HCT116 (cell line): ENCODE measurements around the gene DCAF17. TPM values are rescaled to one million over a fixed set of nuclear protein-coding genes. Genes with fewer than 3 reads are reported as not detected.

Source experiments
- ATAC-seq: fragments of 200-7000 bp; cut with Tn5 transposase; 2 replicates; pipeline ENCODE4 v1.9.1; 2020; ENCODE audit warnings: mild to moderate bottlenecking, moderate library complexity
- BruUV-seq: library from RNA; stranded (reverse); fragments of 400-500 nt; replicated peaks from 2 replicates; lab custom pipeline; 2021; lab: Mats Ljungman, UMichigan
- CTCF ChIA-PET: fragments of 300-600 bp; sonication (Branson Sonifier 250); formaldehyde crosslinking; loops from one replicate; lab custom pipeline; 2021; ENCODE audit warnings: antibody characterized with exemption; lab: Charles Lee
- POLR2A ChIA-PET: fragments of 300-600, 350-600 bp; sonication (Branson Sonifier 250); formaldehyde crosslinking; loops from one replicate; lab custom pipeline; 2021; ENCODE audit warnings: antibody characterized with exemption; lab: Charles Lee
- RAD21 ChIA-PET, 2 experiments: fragments of 300-600 bp; sonication (Branson Sonifier 250); formaldehyde crosslinking; loops; one replicate each; lab custom pipeline; 2023; ENCODE audit warnings: low total read pairs in 2 of 2; ENCODE audit not compliant: uncharacterized antibody in 2 of 2, unreplicated experiment in 2 of 2, low non-redundant PET in 1 of 2; lab: Charles Lee
- DNase-seq: peaks from one replicate; pipeline ENCODE4 v3.0.0-alpha.2; 2010; ENCODE audit warnings: low read depth, low spot score
- H2AFZ ChIP-seq: fragments of 200-600 bp; shearing (Covaris generic), sonication (generic); 2 replicates; pipeline ENCODE4 v1.6.1; 2017; ENCODE audit warnings: low read depth, mixed run types, mixed read lengths, antibody characterized with exemption, low read length; ENCODE audit not compliant: poor library complexity, severe bottlenecking
- H3K27ac ChIP-seq: 2 replicates; pipeline ENCODE4 v1.5.1; 2012; ENCODE audit warnings: low read depth, low read length
- H3K27me3 ChIP-seq: fragments of 200-600 bp; sonication (generic); 2 replicates; pipeline ENCODE4 v1.6.1; 2016; ENCODE audit warnings: mixed run types, low read length, mixed read lengths; ENCODE audit not compliant: insufficient read depth
- H3K36me3 ChIP-seq, 2 experiments: fragments of 200-500 bp in 1 of 2; fragments of 200-600 bp in 1 of 2; sonication (Bioruptor generic) in 1 of 2; sonication (generic) in 1 of 2; 2 replicates each; pipeline versions ENCODE4 v1.5.1 to v1.6.1; 2014 to 2016; ENCODE audit warnings: low read length in 2 of 2, inconsistent platforms in 1 of 2, mixed read lengths in 1 of 2, mixed run types in 1 of 2; ENCODE audit not compliant: insufficient read depth in 2 of 2, control insufficient read depth in 1 of 2
- H3K4me1 ChIP-seq, 2 experiments: fragments of 200-600 bp in 1 of 2; sonication (generic) in 1 of 2; 2 replicates each; pipeline versions ENCODE4 v1.5.1 to v1.6.1; 2012 to 2017; ENCODE audit warnings: low read length in 2 of 2, inconsistent platforms in 1 of 2, mild to moderate bottlenecking in 1 of 2, mixed read lengths in 1 of 2, mixed run types in 1 of 2, moderate library complexity in 1 of 2; ENCODE audit not compliant: insufficient read depth in 2 of 2, control insufficient read depth in 1 of 2
- H3K4me2 ChIP-seq: fragments of 200-600 bp; sonication (generic); 2 replicates; pipeline ENCODE4 v1.6.1; 2017; ENCODE audit warnings: mixed run types, low read length, mixed read lengths
- H3K4me3 ChIP-seq, 2 experiments: fragments of 200-600 bp in 1 of 2; sonication (generic) in 1 of 2; replicated peaks in 1 of 2; 2 replicates each; pipeline ENCODE4 v1.5.1; 2011 to 2016; ENCODE audit warnings: low read length in 2 of 2, control low read depth in 1 of 2, low read depth in 1 of 2, mild to moderate bottlenecking in 1 of 2, mixed read lengths in 1 of 2, mixed run types in 1 of 2
- H3K79me2 ChIP-seq: fragments of 200-600 bp; sonication (generic); 2 replicates; pipeline ENCODE4 v1.6.1; 2017; ENCODE audit warnings: mild to moderate bottlenecking, mixed run types, low read length, moderate library complexity, mixed read lengths; ENCODE audit not compliant: insufficient read depth
- H3K9ac ChIP-seq: fragments of 200-600 bp; sonication (generic); 2 replicates; pipeline ENCODE4 v1.6.1; 2016; ENCODE audit warnings: low read length, mixed read lengths
- H3K9me2 ChIP-seq: fragments of 200-600 bp; sonication (generic), shearing (Covaris generic); 2 replicates; pipeline ENCODE4 v1.6.1; 2017; ENCODE audit warnings: mixed run types, mild to moderate bottlenecking, moderate library complexity; ENCODE audit not compliant: insufficient read depth
- H3K9me3 ChIP-seq, 2 experiments: fragments of 200-500 bp in 1 of 2; fragments of 200-600 bp in 1 of 2; sonication (Bioruptor generic) in 1 of 2; sonication (generic) in 1 of 2; 2 replicates each; pipeline ENCODE4 v1.6.1; 2014 to 2017; ENCODE audit warnings: low read length in 2 of 2, mixed read lengths in 2 of 2, inconsistent platforms in 1 of 2, low read depth in 1 of 2, mild to moderate bottlenecking in 1 of 2, mixed run types in 1 of 2, moderate library complexity in 1 of 2; ENCODE audit not compliant: control insufficient read depth in 1 of 2, insufficient read depth in 1 of 2
- H4K20me1 ChIP-seq: fragments of 200-600 bp; sonication (generic), shearing (Covaris generic); 2 replicates; pipeline ENCODE4 v1.6.1; 2017; ENCODE audit warnings: mixed run types, mild to moderate bottlenecking, moderate library complexity; ENCODE audit not compliant: insufficient read depth
- CEBPB ChIP-seq: IDR thresholded peaks from 2 replicates; pipeline ENCODE4 v1.6.1; 2012; ENCODE audit warnings: low read depth
- EGR1 ChIP-seq: IDR thresholded peaks from 2 replicates; pipeline ENCODE4 v1.6.1; 2012; ENCODE audit warnings: low read depth
- EZH2 ChIP-seq: fragments of 200-600 bp; sonication (generic); IDR thresholded peaks from 2 replicates; pipeline ENCODE4 v1.6.1; 2017; ENCODE audit warnings: antibody characterized with exemption, mixed run types
- EZH2phosphoT487 ChIP-seq: fragments of 200-600 bp; IDR thresholded peaks from 2 replicates; pipeline ENCODE4 v1.6.1; 2018; ENCODE audit warnings: antibody characterized with exemption, borderline replicate concordance
- FOSL1 ChIP-seq: IDR thresholded peaks from 2 replicates; pipeline ENCODE4 v1.6.1; 2012; ENCODE audit warnings: low read depth
- JUND ChIP-seq: IDR thresholded peaks from 2 replicates; pipeline ENCODE4 v1.6.1; 2012
- MAX ChIP-seq: IDR thresholded peaks from 2 replicates; pipeline ENCODE4 v1.6.1; 2012
- POLR2A ChIP-seq: IDR thresholded peaks from 2 replicates; pipeline ENCODE4 v1.7.0; 2011; ENCODE audit warnings: borderline replicate concordance; ENCODE audit not compliant: insufficient read depth, insufficient read length; ENCODE audit errors: extremely low read depth
- POLR2AphosphoS5 ChIP-seq: IDR thresholded peaks from 2 replicates; pipeline ENCODE4 v1.6.1; 2011; ENCODE audit warnings: mild to moderate bottlenecking, low read depth, low read length, moderate library complexity
- RAD21 ChIP-seq: IDR thresholded peaks from 2 replicates; pipeline ENCODE4 v1.6.1; 2012; ENCODE audit warnings: low read depth, mild to moderate bottlenecking
- REST ChIP-seq: IDR thresholded peaks from 2 replicates; pipeline ENCODE4 v1.6.1; 2012; ENCODE audit warnings: low read depth
- SIN3A ChIP-seq: IDR thresholded peaks from 2 replicates; pipeline ENCODE4 v1.6.1; 2012; ENCODE audit warnings: low read depth
- SP1 ChIP-seq: IDR thresholded peaks from 2 replicates; pipeline ENCODE4 v1.6.1; 2012; ENCODE audit warnings: low read depth
- TCF7L2 ChIP-seq: IDR thresholded peaks from 2 replicates; pipeline ENCODE4 v1.7.0; 2011; ENCODE audit warnings: borderline replicate concordance, inconsistent platforms; ENCODE audit not compliant: insufficient read depth, insufficient read length; ENCODE audit errors: extremely low read depth
- ZFX ChIP-seq: fragments of 450-650 bp; IDR thresholded peaks from 2 replicates; pipeline ENCODE4 v1.6.1; 2017
- ZNF274 ChIP-seq: fragments of 200-500 bp; sonication (Bioruptor generic); IDR thresholded peaks from 2 replicates; pipeline ENCODE4 v1.6.1; 2014; ENCODE audit warnings: mild to moderate bottlenecking, low read depth, low read length, inconsistent platforms
- intact Hi-C: fragments of 100-400 bp; cut with micrococcal nuclease; formaldehyde crosslinking; loops from 2 replicates; pipeline ENCODE4 v1.10.0; 2022
- total RNA-seq: library from RNA; stranded (reverse); gene quantifications from one replicate; pipeline ENCODE4 v1.2.1, GENCODE V29; 2021; ENCODE audit not compliant: unreplicated experiment
- TF ChIP-seq, protein P1 (sequence below): IDR thresholded peaks from 2 replicates; pipeline ENCODE4 v1.6.1; 2012

DCAF17 gene
- total RNA-seq, 1 experiment from 2014 or later = 17.7 TPM

GRCh38 chr2:171405546-171405945 lies 28.5 kb upstream of the DCAF17 start:
- POLR2A ChIA-PET = no interaction called here
- BruUV-seq = no TSS peak
- intact Hi-C loops = no loop called here
- H3K36me3 ChIP-seq = peaks cover 0 to 8% of the 10 kb centered on the region in 2 experiments; a peak in 1 of 4 replicates
- no peaks in the 10 kb centered on the region for H4K20me1 ChIP-seq
- H3K4me1 ChIP-seq = peaks cover 0 to 17% of the 10 kb centered on the region in 2 experiments; a peak in 2 of 4 replicates
- no peak overlapping the region for H2AFZ ChIP-seq
- no peaks in the 10 kb centered on the region for H3K9me2 ChIP-seq
- H3K9me3 ChIP-seq = 0 out of 4 replicates have a peak, but pooled peaks cover 0 to 3% of the 10 kb centered on the region in 2 experiments
- DNase-seq (no peak), ATAC-seq (no peak)
- H3K4me2 ChIP-seq = no peak overlapping the region
- H3K79me2 ChIP-seq = peaks cover 84% of the 10 kb centered on the region
- H3K27me3 ChIP-seq = no peaks in the 10 kb centered on the region
- H3K4me3 ChIP-seq = no peak overlapping the region
- TF ChIP-seq POLR2A (no peak), EGR1 (no peak), CEBPB (no peak), FOSL1 (no peak), SP1 (no peak), TCF7L2 (no peak), SIN3A (no peak), REST (no peak), RAD21 (no peak), MAX (no peak), EZH2 (no peak), JUND (no peak), POLR2AphosphoS5 (no peak), EZH2phosphoT487 (no peak), ZFX (no peak), ZNF274 (no peak)
- TF ChIP-seq, protein P1, sequence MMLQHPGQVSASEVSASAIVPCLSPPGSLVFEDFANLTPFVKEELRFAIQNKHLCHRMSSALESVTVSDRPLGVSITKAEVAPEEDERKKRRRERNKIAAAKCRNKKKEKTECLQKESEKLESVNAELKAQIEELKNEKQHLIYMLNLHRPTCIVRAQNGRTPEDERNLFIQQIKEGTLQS = no peak
- CTCF ChIA-PET = interaction anchor here (1.9 kb wide), 1 partner anchor 11 kb away, joined by 7 read pairs; no protein-coding TSS in a partner anchor
- no peak overlapping the region for H3K9ac ChIP-seq
- H3K27ac ChIP-seq = no peak overlapping the region
- RAD21 ChIA-PET = no interaction called here
